GM18868 (cell line): ENCODE data around the gene ODF4.

Experiments used
- ATAC-seq: cut with Tn5 transposase; IDR thresholded peaks from one replicate; pipeline ENCODE4 v1.9.1; 2021; ENCODE audit warnings: mild to moderate bottlenecking, moderate library complexity; ENCODE audit not compliant: unreplicated experiment

Gene ODF4, protein sequence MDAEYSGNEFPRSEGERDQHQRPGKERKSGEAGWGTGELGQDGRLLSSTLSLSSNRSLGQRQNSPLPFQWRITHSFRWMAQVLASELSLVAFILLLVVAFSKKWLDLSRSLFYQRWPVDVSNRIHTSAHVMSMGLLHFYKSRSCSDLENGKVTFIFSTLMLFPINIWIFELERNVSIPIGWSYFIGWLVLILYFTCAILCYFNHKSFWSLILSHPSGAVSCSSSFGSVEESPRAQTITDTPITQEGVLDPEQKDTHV

DNA sequence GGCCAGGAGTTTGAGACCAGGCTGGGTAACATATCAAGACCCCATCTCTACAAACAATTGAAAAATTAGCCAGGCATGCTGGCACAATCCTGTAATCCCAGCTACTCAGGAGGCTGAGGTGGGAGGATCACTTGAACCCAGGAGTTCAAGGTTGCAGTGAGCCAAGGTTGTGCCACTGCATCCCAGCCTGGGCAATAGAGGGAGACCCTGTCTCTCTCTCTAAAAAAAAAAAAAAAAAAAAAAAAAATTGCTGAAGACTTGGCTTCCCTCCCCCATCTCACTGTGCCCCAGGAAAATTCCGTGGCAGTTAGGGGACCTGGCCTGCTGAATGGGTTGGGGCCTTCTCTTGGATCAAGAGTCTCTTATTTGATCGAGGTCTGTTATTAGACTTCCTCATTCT, at the start of gene ODF4:
Gene ODF4 (plus strand): TSS at position 301 of the 400 bp plus-strand sequence. CDS start 212 bp downstream, outside the sequence.
- no peak for ATAC-seq

DNA sequence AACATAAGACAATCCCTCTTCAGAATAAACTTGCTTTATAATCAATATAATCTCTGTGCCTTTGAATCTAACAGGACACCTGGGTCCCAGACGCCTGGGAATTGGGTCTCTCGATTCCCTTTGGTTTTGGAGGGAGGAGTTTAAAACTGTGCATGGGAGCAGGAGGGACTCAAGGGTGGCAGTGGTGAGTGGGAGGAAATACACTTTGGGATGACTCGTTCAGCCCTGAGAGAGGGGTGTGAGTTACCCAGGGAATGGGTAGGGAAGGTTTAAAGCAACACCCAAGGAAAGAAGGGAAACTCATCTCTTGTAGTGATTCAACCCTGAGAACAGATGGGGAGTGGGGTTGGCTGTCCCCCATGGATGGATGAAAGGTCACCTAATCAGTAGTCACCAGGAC, 49.6 kb upstream of the ODF4 start:
- ATAC-seq: no peak

DNA sequence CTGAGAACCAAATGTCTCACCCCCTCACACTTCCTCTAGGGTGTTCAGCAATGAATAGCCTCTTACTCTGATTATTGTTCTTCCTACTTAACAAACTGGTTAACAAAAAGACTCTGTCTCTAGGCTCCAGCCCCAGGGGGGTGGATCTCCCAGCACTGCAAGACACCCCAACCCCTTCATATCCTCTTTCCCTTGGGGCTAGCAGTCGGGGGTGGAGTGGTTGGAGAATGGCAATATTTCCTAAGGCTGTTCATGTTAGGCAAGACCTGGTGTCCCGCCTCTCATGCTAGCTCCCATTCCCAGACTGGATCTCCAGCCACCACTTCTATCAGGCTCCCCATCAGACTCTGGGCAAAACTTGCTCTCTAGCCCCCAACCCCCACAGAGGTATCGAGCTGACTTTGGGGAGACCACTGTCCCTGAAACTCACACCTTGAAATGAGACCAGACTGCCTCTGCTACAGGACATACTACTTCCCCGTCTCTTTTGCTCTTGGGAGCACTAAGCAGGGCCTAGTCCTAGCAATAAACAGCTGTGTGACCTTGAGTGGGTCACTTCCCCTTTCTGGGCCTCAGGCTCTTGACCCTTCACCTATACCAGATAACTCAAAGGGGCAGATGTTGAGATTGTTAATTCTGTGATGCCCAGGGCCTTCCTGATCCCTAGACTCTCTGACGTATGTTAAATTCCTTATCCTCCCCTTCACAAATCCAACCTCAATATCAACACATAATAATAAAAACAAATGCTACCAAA, 46.8 kb upstream of the ODF4 start:
- no peak for ATAC-seq

DNA sequence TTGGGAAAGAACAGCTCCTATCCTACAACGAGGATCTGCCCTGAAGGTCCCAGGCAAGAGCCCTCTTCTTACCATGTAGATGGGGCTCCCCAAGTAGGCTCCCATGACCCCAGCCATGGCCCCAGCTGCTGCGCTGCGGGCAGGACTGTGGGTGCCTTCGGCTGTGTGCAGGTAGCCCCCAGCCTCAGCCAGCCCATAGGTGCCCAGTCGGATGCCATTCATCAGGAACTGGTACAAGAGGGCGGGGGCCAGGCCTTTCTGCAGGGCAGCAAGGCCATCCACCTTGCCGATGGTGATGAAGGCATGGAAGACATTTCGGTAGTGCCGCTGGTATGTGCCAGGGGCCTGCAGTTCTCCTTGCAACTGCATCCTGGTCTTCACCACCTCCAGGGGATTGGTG, 45.3 kb upstream of the ODF4 start:
- ATAC-seq: no peak

DNA sequence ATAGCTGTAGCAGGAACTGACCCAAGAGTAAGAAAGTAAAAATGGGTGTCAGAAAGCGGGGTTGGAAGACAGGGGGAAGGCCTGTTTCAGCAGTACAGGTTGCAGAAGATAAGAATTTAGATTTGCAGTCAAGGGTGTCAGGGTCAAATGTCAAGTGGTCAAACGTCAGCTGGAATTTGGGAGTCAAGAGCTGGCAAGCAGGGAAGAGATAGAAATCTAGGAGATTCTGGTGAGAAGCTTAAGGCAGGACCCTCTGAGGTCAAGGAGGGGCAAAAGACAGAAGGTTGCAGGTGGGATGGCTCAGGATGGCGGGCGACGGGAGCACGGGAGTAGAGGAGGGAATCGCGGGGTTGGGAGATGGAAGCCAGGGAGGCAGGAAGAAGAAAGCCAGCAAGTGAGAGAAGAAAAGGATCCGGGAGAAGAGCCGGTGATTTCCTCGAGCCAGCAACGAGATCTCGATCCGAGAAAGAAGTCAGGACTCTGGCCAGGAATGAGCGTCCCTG, 44.8 kb upstream of the ODF4 start:
- no peak for ATAC-seq

DNA sequence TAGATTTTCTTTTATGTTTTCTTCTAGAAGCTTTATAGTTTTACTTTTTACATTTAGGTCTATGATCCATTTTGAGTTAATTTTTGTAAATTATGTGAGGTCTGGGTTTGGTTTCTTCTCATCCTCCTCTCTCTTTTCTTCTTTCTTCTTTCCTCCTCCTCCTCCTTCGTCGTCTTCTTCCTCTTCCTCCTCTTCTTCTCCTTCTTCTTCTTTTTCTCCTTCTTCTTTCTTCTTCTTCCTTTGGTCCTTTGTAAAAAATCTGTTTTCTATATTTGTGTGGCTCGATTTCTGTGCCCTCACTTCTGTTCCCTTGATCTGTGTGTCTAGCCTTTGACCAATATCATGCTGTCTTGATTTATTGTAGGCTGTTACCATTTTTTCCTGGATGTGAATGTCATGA, 39.4 kb upstream of the ODF4 start:
- ATAC-seq: no peak

DNA sequence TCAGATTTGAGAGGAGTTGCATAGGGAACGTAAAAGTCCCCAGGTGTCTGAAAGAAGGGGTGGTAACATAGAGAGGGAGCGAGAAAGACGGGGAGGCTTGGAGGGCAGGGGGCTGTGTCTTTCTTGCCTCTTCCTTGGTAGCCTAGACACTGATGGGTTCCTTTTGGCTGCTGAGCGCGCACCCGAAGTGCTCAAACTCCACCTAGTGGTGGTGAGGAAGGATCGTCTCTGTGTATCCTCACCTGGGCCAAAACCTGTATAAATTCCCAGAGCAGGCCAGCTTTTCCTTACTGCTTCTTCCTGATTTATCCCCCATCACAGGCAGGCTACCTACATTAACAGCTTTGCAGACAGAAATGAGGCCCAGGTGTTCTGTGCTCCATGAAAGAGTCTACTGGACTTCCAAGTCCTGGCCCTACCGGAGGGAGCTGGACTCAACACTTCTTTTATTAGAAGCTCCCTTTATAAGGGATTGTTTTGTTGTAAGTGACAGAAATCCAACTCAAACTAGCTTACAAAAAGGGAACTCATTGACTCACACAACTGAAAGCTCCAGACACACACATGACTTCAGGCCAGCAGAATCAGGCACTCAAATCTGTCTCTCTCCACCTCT, 38.9 kb upstream of the ODF4 start:
- ATAC-seq: peak; percentile 51

DNA sequence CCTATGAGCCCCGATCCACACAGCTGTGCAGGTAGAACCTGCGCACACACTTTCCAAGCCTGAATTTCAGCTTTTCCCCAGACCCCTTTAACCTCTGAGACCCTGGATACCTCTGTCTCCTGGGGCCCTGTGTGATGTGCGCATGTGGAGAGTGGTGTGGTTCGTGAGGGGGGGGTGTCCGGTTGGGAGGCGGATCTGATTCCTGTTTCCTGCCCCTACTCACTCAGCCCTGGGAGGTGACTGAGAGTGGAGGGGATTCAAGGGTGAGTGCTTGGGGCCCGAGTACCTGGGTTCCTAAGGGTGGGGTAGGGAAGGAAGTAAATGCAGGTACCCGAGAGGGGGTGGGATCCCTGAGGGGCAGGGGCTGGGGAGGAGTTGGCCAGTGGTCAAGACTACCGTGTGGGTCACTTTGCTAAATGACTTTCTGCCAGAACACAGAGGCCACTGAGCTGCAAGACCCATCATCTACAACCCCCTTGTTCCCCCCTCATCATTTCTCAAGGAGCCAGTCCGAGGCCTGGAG, 29.0 kb upstream of the ODF4 start:
- no peak for ATAC-seq

DNA sequence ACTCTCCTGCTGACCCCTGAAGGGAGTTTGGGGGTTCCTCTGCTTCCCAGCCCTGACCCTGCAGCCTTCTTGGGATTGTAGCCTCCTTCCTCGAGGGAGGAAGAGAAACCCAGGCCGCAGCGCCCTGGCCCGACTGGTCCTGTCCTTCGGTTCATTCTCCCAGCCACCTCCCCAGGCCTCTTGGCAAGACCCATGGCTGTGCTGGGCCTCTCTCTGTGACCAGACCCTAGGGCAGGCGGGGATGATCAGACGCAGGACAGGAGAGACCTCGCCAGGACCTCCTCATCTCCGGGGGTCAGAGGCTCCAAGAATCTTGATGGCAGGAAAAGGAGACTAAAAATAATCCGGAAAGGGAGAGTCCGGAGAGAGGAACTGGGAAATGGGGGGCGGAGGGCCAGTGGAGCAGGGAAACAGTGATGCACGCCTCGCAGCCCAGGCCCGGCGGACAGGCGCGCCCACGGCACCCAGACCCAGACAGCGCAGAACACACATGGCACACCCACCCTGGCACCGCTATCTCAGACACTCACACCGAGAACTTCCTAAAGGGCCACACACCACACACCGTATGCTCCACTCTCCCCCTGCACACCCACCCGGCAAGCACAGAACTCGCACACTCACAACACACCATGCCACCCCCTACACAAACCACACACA, 28.4 kb upstream of the ODF4 start:
- no peak for ATAC-seq

DNA sequence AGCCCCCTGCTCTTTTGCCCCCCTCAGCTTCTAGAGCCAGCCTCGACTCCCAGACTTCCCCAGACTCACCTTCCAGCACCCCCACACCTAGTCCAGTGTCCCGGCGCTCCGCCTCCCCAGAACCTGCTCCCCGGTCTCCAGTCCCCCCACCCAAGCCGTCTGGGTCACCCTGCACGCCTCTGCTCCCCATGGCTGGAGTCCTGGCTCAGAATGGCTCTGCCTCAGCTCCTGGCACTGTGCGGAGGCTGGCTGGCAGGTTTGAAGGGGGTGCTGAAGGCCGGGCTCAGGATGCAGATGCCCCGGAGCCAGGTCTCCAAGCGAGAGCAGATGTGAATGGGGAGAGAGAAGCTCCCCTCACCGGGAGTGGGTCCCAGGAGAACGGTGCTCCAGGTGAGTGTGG, 27.4 kb upstream of the ODF4 start:
- no peak for ATAC-seq

DNA sequence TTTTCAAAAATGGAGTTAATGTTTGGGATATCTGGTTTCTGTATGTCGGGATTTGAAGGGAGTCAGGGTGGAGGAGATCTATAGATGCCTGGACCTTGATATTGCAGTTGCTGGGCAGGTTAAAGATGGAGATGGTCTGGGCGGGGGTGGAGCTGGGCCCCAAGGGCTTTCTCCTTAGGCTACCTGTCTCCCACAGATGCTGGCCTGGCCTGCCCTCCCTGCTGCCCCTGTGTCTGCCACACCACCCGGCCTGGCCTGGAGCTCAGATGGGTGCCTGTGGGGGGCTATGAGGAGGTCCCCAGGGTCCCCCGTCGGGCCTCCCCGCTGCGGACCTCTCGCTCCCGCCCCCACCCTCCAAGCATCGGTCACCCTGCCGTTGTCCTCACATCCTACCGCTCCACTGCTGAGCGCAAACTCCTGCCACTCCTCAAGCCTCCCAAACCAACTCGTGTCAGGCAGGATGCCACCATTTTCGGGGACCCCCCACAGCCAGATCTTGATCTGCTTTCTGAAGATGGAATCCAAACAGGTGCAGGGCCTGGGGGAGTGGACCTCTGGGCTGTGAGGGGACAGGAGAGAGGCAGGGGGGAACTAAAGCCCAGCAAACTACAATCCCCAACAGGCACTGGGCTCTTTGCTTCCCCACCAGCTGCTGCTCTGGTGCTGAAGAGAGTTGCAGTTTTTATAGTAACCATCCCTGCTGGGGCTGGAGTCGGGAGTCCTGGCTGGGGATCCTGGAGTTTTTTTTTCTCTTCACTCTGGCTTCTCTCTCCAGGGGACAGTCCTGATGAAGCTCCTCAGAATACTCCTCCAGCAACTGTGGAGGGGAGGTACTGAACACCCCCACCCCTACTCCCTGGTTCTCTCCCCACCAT, 26.7 kb upstream of the ODF4 start:
- no peak for ATAC-seq

DNA sequence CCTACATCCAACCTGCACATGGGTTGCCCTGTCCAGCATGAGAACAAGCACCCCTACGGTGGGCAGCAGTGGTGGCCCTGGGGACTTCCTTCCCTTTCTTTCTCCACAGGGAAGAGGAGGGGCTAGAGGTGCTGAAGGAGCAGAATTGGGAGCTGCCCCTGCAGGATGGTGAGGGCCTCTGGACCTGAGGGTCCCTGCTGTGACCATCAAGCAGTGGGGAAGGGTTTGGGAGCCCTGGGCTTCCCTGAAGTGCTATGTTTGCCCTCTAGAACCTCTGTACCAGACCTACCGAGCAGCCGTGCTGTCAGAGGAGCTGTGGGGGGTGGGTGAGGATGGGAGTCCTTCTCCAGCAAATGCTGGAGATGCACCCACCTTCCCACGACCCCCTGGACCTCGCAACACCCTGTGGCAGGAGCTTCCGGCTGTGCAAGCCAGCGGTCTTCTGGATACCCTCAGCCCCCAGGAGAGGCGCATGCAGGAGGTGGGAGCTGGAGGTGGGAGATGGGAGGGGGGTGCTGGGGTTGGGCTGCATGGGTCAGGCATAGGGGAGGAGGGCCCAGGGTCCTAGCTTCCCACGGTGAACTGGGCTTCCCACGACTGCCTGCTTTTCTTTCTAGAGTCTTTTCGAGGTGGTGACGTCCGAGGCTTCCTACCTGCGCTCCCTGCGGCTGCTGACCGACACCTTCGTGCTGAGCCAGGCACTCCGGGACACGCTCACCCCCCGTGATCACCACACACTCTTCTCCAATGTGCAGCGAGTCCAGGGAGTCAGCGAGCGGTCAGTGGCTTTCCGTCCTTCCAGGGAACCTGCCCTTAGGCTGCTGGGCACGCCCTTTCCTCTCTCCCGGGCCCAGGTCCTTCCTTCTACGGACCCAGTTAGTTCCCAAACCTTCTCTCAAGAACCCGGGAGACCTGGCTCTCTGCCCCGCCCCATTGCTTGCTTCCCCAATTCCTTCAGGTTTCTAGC, 24.6 kb upstream of the ODF4 start:
- no peak for ATAC-seq

DNA sequence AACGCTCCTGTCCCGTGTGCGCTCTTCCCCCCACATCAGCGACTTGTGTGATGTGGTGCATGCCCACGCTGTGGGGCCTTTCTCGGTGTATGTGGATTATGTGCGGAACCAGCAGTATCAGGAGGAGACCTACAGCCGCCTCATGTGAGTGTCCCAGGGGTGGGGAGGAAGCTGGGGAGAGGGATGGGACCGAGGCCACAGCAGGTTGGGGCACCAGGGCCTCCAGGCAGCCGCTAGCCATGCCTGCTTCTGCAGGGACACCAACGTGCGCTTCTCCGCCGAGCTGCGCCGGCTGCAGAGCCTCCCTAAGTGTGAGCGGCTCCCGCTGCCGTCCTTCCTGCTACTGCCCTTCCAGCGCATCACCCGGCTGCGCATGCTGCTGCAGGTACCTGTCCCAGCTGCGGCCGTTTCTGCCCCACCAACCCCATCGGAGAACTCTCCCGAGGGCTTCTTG, 23.8 kb upstream of the ODF4 start:
- no peak for ATAC-seq

DNA sequence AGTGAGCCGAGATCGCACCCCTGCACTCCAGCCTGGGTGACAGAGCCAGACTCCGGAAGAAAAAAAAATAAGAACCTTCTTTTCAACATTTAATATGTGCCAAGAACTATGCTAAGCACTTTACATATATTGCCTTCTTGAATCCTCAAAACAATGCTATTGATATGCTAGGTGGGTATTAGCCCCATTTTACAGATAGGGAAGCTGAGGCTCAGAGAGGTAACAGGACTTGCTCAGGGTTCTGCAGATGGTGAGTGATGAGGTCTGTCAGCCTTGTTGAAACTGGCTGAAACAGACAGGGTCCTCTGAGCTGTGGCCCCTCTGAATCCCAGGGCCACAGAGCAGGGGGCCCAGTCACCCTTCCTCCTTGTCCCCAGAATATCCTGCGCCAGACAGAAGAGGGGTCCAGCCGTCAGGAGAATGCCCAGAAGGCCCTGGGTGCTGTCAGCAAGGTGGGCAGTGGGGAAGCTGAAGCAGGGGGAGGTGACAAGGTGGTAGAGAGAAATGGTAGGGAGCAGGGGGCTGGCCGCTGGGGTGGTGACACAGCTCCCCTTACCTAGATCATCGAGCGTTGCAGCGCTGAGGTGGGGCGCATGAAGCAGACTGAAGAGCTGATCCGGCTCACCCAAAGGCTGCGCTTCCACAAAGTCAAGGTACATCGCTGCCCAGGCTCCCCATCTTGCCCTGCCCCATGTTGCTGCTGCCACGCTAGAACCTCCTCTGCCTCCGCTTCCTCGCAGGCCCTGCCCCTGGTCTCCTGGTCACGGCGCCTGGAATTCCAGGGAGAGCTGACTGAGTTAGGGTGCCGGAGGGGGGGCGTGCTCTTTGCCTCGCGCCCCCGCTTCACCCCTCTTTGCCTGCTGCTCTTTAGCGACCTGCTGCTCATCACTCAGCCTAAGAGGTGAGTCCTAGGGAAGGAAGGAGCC, 21.4 kb upstream of the ODF4 start:
- ATAC-seq: no peak

DNA sequence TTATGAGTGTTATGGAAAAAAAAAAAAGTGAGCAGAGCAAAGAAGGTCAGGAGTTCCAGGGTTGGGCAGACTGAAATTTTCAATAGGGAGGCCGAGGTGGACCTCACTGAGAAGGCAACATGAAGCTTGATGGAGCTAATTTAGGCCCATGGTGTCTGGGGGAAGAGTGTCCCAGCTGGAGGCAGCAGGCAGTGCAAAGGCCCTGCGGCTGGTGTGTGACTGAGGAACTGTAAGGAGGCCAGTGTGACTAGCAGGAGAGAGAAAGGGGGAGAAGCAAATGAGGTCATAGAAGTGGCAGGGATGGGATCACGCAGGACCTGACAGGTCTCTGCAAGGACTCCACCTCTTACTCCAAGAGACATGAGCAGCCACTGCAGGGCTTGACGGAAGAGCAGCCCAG, 19.4 kb upstream of the ODF4 start:
- no peak for ATAC-seq

DNA sequence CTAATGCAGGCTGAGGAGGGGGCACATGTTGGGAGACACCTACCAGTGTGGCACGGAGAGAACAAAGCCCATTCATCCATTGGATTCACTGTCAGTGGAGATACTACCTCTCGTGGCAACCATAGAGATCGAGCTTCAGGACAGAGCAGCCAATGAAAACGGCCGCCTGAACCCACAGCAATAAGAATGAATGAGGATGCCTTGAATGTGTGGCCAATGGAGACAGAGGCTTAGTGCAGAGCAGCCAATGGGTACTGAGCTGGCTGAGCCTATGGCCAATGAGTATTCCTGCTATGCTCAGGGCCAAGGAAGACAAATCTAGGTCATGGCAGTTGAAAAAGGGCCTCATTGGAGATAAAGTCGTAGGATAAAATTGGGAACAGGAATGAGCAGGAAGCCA, 18.6 kb upstream of the ODF4 start:
- ATAC-seq: no peak

DNA sequence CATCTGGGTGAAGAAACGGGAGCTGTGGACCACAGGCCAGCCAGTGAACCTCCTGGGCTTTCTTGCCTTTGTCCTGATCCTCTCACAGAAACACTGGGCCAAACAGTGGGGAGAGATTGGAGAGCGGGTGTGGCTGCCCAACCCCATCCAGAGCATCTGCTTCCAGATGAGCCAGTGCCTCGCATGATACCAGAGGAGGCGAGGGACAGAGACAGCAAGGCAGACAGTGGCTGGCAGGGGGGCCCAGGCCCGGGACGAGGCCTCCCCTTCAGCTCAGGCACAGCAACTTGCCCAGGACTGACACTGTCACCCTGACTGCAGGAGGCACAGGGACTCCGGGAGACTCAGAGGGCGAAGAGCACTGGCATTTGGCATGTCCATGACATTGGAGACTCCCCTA, 17.6 kb upstream of the ODF4 start:
- ATAC-seq: no peak

DNA sequence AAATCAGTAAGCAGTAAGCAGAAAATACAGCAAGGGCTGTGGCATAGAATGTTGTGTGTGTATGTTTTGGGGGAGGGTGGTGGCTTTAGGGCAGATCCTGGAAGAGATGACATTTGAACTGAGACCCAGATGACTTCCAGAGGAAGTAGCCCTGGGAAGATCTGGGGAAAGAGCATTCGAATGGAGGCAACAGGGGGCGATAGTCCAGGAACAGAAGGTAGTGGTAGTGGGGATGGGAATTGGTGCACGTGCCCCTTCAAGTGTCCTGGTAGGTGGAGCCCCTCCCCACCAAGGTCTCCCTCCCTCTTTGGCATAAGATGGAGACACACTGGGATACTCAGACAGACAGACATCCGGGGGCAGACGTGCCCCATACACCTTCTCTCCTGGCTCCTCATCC, 15.5 kb upstream of the ODF4 start:
- ATAC-seq: no peak
